Mesenteric fat pad (tissue), 1 donor: ENCODE data around the gene ZNF682. TPM values are rescaled to one million over a fixed set of nuclear protein-coding genes. Genes with fewer than 3 reads are reported as not detected.
"Not testable (repeated sequence)": the region's sequence is repeated elsewhere in the genome, so short reads cannot be mapped to it uniquely, and the experiment has no call there.

Experiments used
- DNase-seq: peaks from one replicate; pipeline ENCODE4 v3.0.0-alpha.2; 2020; ENCODE audit warnings: low spot score
- long read RNA-seq: library from polyadenylated mRNA; unstranded; transcript quantifications from one replicate; pipeline ENCODE4 v2.0.0, GENCODE V29; 2020
- total RNA-seq: library from RNA; stranded (reverse); fragmentation: NEBNext Ultra II Directional; extraction: Animal tissue kit (Norgen Biotek cat#: 25700); gene quantifications from one replicate; pipeline ENCODE4 v1.2.1, GENCODE V29; 2021
- donor health status: DM: yes; HTN: yes; CAD: no.

ZNF682 gene
- 4.3 TPM for total RNA-seq
- long read RNA-seq, partial matches to known transcripts: 0 of 7 reads
- long read RNA-seq, other reads (novel, unspliced or antisense): 3 of 7 reads

- DNase-seq: peak; percentile 93
Measured at GRCh38 chr19:20039203-20039723, at the start of gene ZNF682. Gene ZNF682 (minus strand): TSS chr19:20039505. CDS start chr19:20039345, 160 bp downstream.

GRCh38 chr19:20082876-20083275 lies 43.6 kb upstream of the ZNF682 start:
- not testable (repeated sequence) for DNase-seq

GRCh38 chr19:20082232-20082833 lies 43.0 kb upstream of the ZNF682 start:
- not testable (repeated sequence) for DNase-seq

GRCh38 chr19:20080656-20081055 lies 41.4 kb upstream of the ZNF682 start:
- no peak for DNase-seq

- DNase-seq: no peak
Measured at GRCh38 chr19:20079476-20079875, 40.2 kb upstream of the ZNF682 start.

- no peak for DNase-seq
Measured at GRCh38 chr19:20078581-20079031, 39.3 kb upstream of the ZNF682 start.

- peak; percentile 94 for DNase-seq
Measured at GRCh38 chr19:20077791-20078463, 38.6 kb upstream of the ZNF682 start, which contains the start of gene ZNF90. Gene ZNF90 (plus strand): TSS chr19:20078000. CDS start chr19:20078133, 133 bp downstream.

GRCh38 chr19:20072936-20073335 lies 33.6 kb upstream of the ZNF682 start:
- no peak for DNase-seq

GRCh38 chr19:20070691-20071090 lies 31.4 kb upstream of the ZNF682 start:
- DNase-seq: no peak

- not testable (repeated sequence) for DNase-seq
Measured at GRCh38 chr19:20068559-20068958, 29.3 kb upstream of the ZNF682 start.

- DNase-seq: no peak
Measured at GRCh38 chr19:20067943-20068342, 28.6 kb upstream of the ZNF682 start.

GRCh38 chr19:20066861-20067260 lies 27.6 kb upstream of the ZNF682 start:
- DNase-seq: no peak

GRCh38 chr19:20060282-20060681 lies 21.0 kb upstream of the ZNF682 start:
- no peak for DNase-seq

- DNase-seq: not testable (repeated sequence)
Measured at GRCh38 chr19:20058738-20059137, 19.4 kb upstream of the ZNF682 start.

- peak; percentile 93 for DNase-seq
Measured at GRCh38 chr19:20051841-20052768, 12.8 kb upstream of the ZNF682 start.

GRCh38 chr19:20045742-20046141 lies 6.4 kb upstream of the ZNF682 start:
- not testable (repeated sequence) for DNase-seq

GRCh38 chr19:20044663-20045062 lies 5.4 kb upstream of the ZNF682 start:
- no peak for DNase-seq

GRCh38 chr19:20038358-20039202 lies 725 bp downstream of the ZNF682 start:
- no peak for DNase-seq

- DNase-seq: no peak
Measured at GRCh38 chr19:20035935-20036334, 3.4 kb downstream of the ZNF682 start.

- DNase-seq: no peak
Measured at GRCh38 chr19:20028611-20029010, 10.7 kb downstream of the ZNF682 start.
